ENCODE measurements around the gene GHR. TPM values are rescaled to one million over a fixed set of nuclear protein-coding genes. Genes with fewer than 3 reads are reported as not detected.
A peak's percentile ranks its signal among the peaks of the same experiment; 100 is the strongest.

The GHR gene
- polyA plus RNA-seq, 1 donor (not counting 4 experiments of a cell fraction or from before 2014, with no cell fraction given) = 1.8 TPM

DNA sequence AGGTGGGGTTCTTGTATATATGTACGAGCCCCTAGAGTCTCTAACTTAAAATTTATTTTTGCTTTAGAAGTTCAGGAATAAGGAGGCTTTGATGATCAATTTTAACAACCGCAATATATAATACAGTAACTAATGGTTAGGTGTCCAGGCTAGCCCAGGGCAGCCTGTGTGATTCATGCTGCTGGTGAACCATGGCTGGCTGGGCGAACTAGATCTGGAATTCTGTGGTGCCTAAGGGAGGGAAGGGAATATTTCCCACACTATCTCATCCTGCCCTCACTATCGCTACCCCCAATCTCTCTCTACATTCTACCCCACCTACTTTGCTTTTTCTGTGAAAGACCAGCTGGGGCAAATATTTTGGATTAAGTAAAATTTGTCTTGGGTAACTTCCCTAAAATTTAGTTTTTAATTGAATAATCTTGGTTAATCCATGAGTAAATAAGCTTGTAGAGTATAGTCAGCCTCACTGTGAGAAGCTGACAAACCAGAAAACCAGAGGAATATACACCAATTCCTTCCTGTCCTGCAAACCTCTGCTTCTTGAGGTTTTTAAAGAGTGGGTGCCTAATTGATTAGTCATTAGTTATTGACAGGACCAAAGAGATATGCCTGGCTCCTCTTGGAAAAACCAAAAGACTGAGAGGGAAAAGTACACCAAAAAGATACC lies 218.2 kb downstream of the GHR start:
- H3K27ac ChIP-seq (ENCODE audit: control insufficient read depth, insufficient read depth, low read length) = peak overlapping the region; percentile 77
- no peaks in the 10 kb centered on the region for H3K9me1 ChIP-seq (ENCODE audit: control insufficient read depth, extremely low read depth, insufficient read depth, low read length)
- H4K20me1 ChIP-seq (ENCODE audit: control insufficient read depth, extremely low read depth, insufficient read depth, low read length) = no peaks in the 10 kb centered on the region
- no peaks in the 10 kb centered on the region for H3K79me2 ChIP-seq (ENCODE audit: control insufficient read depth, insufficient read depth, low read length)
- DNase-seq (ENCODE audit: low read depth, low spot score) (peak; percentile 25), FAIRE-seq (peak; percentile 79)
- no peaks in the 10 kb centered on the region for H3K9me3 ChIP-seq (ENCODE audit: control insufficient read depth, low read depth, low read length)
- no peak overlapping the region for H3K9ac ChIP-seq (ENCODE audit: control insufficient read depth, extremely low read depth, insufficient read depth, low read length)
- no peaks in the 10 kb centered on the region for H3K36me3 ChIP-seq (ENCODE audit: control insufficient read depth in 2 of 2, extremely low read depth in 1 of 2, insufficient read depth in 2 of 2, low read length in 2 of 2)
- H3K4me2 ChIP-seq (ENCODE audit: control insufficient read depth, extremely low read depth, insufficient read depth, low read depth, low read length) = peak overlapping the region; percentile 52
- peak overlapping the region in 1 of 3 experiments; percentile 45 for H3K4me3 ChIP-seq (ENCODE audit: control insufficient read depth in 2 of 3, extremely low read depth in 1 of 3, insufficient read depth in 2 of 3, low read depth in 1 of 3, low read length in 3 of 3)
- H2AFZ ChIP-seq (ENCODE audit: control insufficient read depth, low read length) = peak overlapping the region; percentile 57
- dilution Hi-C loops (cut with MboI; ENCODE audit: extremely low pct_ligation_motif_present, low sequenced_read_pairs) = no loop called here
- TF ChIP-seq EZH2 (IDR thresholded peaks at IDR 0.05; ENCODE audit: low read length) (no peak), CTCF (optimal IDR thresholded peaks at IDR 0.05 in 1 of 3, IDR thresholded peaks at IDR 0.05 in 1 of 3, conservative IDR thresholded peaks at IDR 0.05 in 1 of 3; ENCODE audit: extremely low read depth in 1 of 3, insufficient read depth in 2 of 3, low read length in 3 of 3) (no peak)
- H3K27me3 ChIP-seq (ENCODE audit: control insufficient read depth, extremely low read depth, insufficient read depth, low read length) = no peaks in the 10 kb centered on the region
- peaks cover 20% of the 10 kb centered on the region for H3K4me1 ChIP-seq (ENCODE audit: control insufficient read depth, extremely low read depth, insufficient read depth, low read length)

DNA sequence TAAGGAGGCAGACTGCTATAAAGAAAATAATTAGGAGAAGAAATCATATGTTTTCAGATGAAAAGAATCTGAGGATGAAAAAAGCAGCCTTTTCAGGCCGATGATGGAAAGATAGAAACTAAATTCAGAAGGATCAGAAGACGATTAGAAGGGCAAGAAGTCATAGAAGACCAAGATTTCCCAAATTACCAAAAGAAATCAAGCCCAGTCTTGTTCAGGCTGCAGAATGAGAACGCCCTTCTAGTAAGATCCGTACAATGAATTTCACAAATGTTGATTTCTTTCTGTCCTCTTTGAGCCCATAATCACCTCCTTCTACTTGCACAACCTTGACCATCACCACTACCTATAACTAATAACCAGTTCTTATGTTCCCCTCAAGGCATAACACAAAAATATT lies 218.8 kb downstream of the GHR start:
- peak overlapping the region in 1 of 3 experiments; percentile 5 for H3K4me3 ChIP-seq (ENCODE audit: control insufficient read depth in 2 of 3, extremely low read depth in 1 of 3, insufficient read depth in 2 of 3, low read depth in 1 of 3, low read length in 3 of 3)
- no peaks in the 10 kb centered on the region for H3K79me2 ChIP-seq (ENCODE audit: control insufficient read depth, insufficient read depth, low read length)
- H3K9me3 ChIP-seq (ENCODE audit: control insufficient read depth, low read depth, low read length) = no peaks in the 10 kb centered on the region
- no peaks in the 10 kb centered on the region for H3K27me3 ChIP-seq (ENCODE audit: control insufficient read depth, extremely low read depth, insufficient read depth, low read length)
- no peak overlapping the region for H2AFZ ChIP-seq (ENCODE audit: control insufficient read depth, low read length)
- dilution Hi-C loops (cut with MboI; ENCODE audit: extremely low pct_ligation_motif_present, low sequenced_read_pairs) = no loop called here
- H3K27ac ChIP-seq (ENCODE audit: control insufficient read depth, insufficient read depth, low read length) = peak overlapping the region; percentile 77
- H4K20me1 ChIP-seq (ENCODE audit: control insufficient read depth, extremely low read depth, insufficient read depth, low read length) = no peaks in the 10 kb centered on the region
- no peaks in the 10 kb centered on the region for H3K9me1 ChIP-seq (ENCODE audit: control insufficient read depth, extremely low read depth, insufficient read depth, low read length)
- no peaks in the 10 kb centered on the region for H3K36me3 ChIP-seq (ENCODE audit: control insufficient read depth in 2 of 2, extremely low read depth in 1 of 2, insufficient read depth in 2 of 2, low read length in 2 of 2)
- DNase-seq (ENCODE audit: low read depth, low spot score) (no peak), FAIRE-seq (peak; percentile 76)
- peak overlapping the region; percentile 52 for H3K4me2 ChIP-seq (ENCODE audit: control insufficient read depth, extremely low read depth, insufficient read depth, low read depth, low read length)
- no peak overlapping the region for H3K9ac ChIP-seq (ENCODE audit: control insufficient read depth, extremely low read depth, insufficient read depth, low read length)
- peaks cover 20% of the 10 kb centered on the region for H3K4me1 ChIP-seq (ENCODE audit: control insufficient read depth, extremely low read depth, insufficient read depth, low read length)
- no peak for TF ChIP-seq EZH2 (IDR thresholded peaks at IDR 0.05; ENCODE audit: low read length)

DNA sequence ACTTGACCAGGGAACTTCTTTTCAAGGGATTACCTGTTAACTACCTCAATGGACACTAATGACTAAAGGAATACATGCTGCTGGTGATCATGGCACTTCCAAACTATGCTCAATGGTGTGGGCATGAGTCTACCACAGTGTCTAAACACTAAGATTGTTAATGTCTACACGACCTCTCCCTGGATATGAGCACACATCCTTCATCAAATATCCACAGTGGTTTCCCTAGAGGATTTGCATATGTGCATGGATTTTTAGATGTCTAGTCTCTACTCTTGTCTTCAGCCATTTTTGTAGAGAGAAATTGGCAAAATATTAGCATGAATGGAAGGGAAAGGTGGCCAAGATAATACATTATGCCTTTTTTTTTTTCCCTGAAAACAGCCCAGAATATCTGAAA lies 220.1 kb downstream of the GHR start:
- Histone ChIP-seq H3K4me3 (ENCODE audit: control insufficient read depth in 2 of 3, extremely low read depth in 1 of 3, insufficient read depth in 2 of 3, low read depth in 1 of 3, low read length in 3 of 3) (no peak overlapping the region), H2AFZ (ENCODE audit: control insufficient read depth, low read length) (no peak overlapping the region), H3K9me1 (ENCODE audit: control insufficient read depth, extremely low read depth, insufficient read depth, low read length) (no peaks in the 10 kb centered on the region), H3K36me3 (ENCODE audit: control insufficient read depth in 2 of 2, extremely low read depth in 1 of 2, insufficient read depth in 2 of 2, low read length in 2 of 2) (no peaks in the 10 kb centered on the region), H4K20me1 (ENCODE audit: control insufficient read depth, extremely low read depth, insufficient read depth, low read length) (no peaks in the 10 kb centered on the region), H3K79me2 (ENCODE audit: control insufficient read depth, insufficient read depth, low read length) (no peaks in the 10 kb centered on the region), H3K4me2 (ENCODE audit: control insufficient read depth, extremely low read depth, insufficient read depth, low read depth, low read length) (no peak overlapping the region), H3K9ac (ENCODE audit: control insufficient read depth, extremely low read depth, insufficient read depth, low read length) (no peak overlapping the region), H3K27me3 (ENCODE audit: control insufficient read depth, extremely low read depth, insufficient read depth, low read length) (no peaks in the 10 kb centered on the region), H3K4me1 (ENCODE audit: control insufficient read depth, extremely low read depth, insufficient read depth, low read length) (peaks cover 20% of the 10 kb centered on the region), H3K9me3 (ENCODE audit: control insufficient read depth, low read depth, low read length) (no peaks in the 10 kb centered on the region), H3K27ac (ENCODE audit: control insufficient read depth, insufficient read depth, low read length) (no peak overlapping the region)
- TF ChIP-seq EZH2 (IDR thresholded peaks at IDR 0.05; ENCODE audit: low read length) (no peak), CTCF (optimal IDR thresholded peaks at IDR 0.05 in 1 of 3, IDR thresholded peaks at IDR 0.05 in 1 of 3, conservative IDR thresholded peaks at IDR 0.05 in 1 of 3; ENCODE audit: extremely low read depth in 1 of 3, insufficient read depth in 2 of 3, low read length in 3 of 3) (no peak)
- dilution Hi-C loops (cut with MboI; ENCODE audit: extremely low pct_ligation_motif_present, low sequenced_read_pairs) = no loop called here
- no peak for DNase-seq (ENCODE audit: low read depth, low spot score)
- FAIRE-seq = no peak
